Lung (tissue), 12 donors: Measurements from ENCODE around the gene THADA. TPM values are rescaled to one million over a fixed set of nuclear protein-coding genes. Genes with fewer than 3 reads are reported as not detected.

ENCODE experiments used
- ATAC-seq: fragments of 200-7000 bp; cut with Tn5 transposase; one replicate; pipeline ENCODE4 v1.9.1; 2020; ENCODE audit warnings: moderate number of reproducible peaks; ENCODE audit not compliant: insufficient read depth, low FRiP score
- DNase-seq, 3 donors: peaks; one replicate each; pipeline ENCODE4 v3.0.0-alpha.2; 2013 to 2017
- H3K27ac ChIP-seq, 2 donors: one replicate each; pipeline ENCODE4 v1.5.1; 2013; ENCODE audit warnings: mild to moderate bottlenecking in 2 of 2, moderate library complexity in 2 of 2, control low read depth in 1 of 2, inconsistent platforms in 1 of 2, low read depth in 1 of 2, low read length in 1 of 2
- H3K27me3 ChIP-seq, 3 donors: one replicate each; pipeline ENCODE4 v1.5.1; 2013; ENCODE audit warnings: low read length in 2 of 3; ENCODE audit not compliant: control insufficient read depth in 3 of 3, insufficient read depth in 3 of 3
- H3K36me3 ChIP-seq, 4 donors: one replicate each; pipeline ENCODE4 v1.5.1; 2013; ENCODE audit warnings: low read length in 4 of 4, mild to moderate bottlenecking in 1 of 4, moderate library complexity in 1 of 4; ENCODE audit not compliant: control insufficient read depth in 4 of 4, insufficient read depth in 4 of 4
- H3K4me1 ChIP-seq, 5 donors: one replicate each; pipeline ENCODE4 v1.5.1; 2013; ENCODE audit warnings: low read length in 5 of 5, mild to moderate bottlenecking in 2 of 5, moderate library complexity in 1 of 5; ENCODE audit not compliant: control insufficient read depth in 5 of 5, insufficient read depth in 5 of 5
- H3K4me3 ChIP-seq: one replicate; pipeline ENCODE4 v1.5.1; 2013; ENCODE audit warnings: mild to moderate bottlenecking, control low read depth, moderate library complexity
- H3K9ac ChIP-seq, 2 donors: one replicate each; pipeline ENCODE4 v1.5.1; 2013; ENCODE audit warnings: low read length in 2 of 2, control low read depth in 1 of 2; ENCODE audit not compliant: insufficient read depth in 1 of 2
- H3K9me3 ChIP-seq, 4 donors: one replicate each; pipeline ENCODE4 v1.5.1; 2013; ENCODE audit warnings: low read length in 3 of 4, mild to moderate bottlenecking in 1 of 4, moderate library complexity in 1 of 4; ENCODE audit not compliant: control insufficient read depth in 4 of 4, insufficient read depth in 3 of 4
- WGBS, 2 donors: extraction: QIAGEN DNeasy Blood & Tissue Kit; methylation state at CpG; one replicate each; pipeline ENCODE4 v1.1.7; 2013; 5-methylcytosine and 5-hydroxymethylcytosine counted together
- polyA plus RNA-seq, 2 donors: library from polyadenylated mRNA; stranded (reverse); fragments of 200-250 nt; gene quantifications; one replicate each; pipeline ENCODE4 v1.2.1, GENCODE V29; 2013
- total RNA-seq, 2 donors: library from RNA; depleted of rRNA in 1 of 2; stranded (reverse); fragments of >200 nt in 1 of 2; gene quantifications; one replicate each; pipeline ENCODE4 v1.2.1, GENCODE V29; 2014 to 2021
- TF ChIP-seq, protein P1 (sequence below): IDR thresholded peaks from 2 replicates; pipeline ENCODE4 v1.5.1; 2012; ENCODE audit warnings: mild to moderate bottlenecking; ENCODE audit errors: control extremely low read depth, extremely low read depth
- donor health status: control.
- donor health status: control.
- donor health status: Bipolar disorder and iron deficiency.
- donor health status: healthy.
- donor health status: DM: yes; HTN: yes; CAD: no.

THADA gene
- total and polyA plus RNA-seq, 4 donors: 11.3 to 72.5 (median 25.2) TPM

- Histone ChIP-seq H3K27me3 (no peaks in the 10 kb centered on the region), H3K4me1 (peaks cover 0 to 42% (median 24%) of the 10 kb centered on the region in 5 donors), H3K4me3 (no peak overlapping the region), H3K9me3 (no peaks in the 10 kb centered on the region), H3K27ac (no peak overlapping the region), H3K9ac (peak overlapping the region in 1 of 2 donors; percentile 24), H3K36me3 (no peaks in the 10 kb centered on the region)
- ATAC-seq (no peak), DNase-seq (peak in 2 of 3 donors; percentile 47 to 52)
- WGBS, 2 donors: 42 to 67% methylated on average over 5 of the region's 5 CpGs
- TF ChIP-seq, protein P1, sequence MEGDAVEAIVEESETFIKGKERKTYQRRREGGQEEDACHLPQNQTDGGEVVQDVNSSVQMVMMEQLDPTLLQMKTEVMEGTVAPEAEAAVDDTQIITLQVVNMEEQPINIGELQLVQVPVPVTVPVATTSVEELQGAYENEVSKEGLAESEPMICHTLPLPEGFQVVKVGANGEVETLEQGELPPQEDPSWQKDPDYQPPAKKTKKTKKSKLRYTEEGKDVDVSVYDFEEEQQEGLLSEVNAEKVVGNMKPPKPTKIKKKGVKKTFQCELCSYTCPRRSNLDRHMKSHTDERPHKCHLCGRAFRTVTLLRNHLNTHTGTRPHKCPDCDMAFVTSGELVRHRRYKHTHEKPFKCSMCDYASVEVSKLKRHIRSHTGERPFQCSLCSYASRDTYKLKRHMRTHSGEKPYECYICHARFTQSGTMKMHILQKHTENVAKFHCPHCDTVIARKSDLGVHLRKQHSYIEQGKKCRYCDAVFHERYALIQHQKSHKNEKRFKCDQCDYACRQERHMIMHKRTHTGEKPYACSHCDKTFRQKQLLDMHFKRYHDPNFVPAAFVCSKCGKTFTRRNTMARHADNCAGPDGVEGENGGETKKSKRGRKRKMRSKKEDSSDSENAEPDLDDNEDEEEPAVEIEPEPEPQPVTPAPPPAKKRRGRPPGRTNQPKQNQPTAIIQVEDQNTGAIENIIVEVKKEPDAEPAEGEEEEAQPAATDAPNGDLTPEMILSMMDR: no peak
Observed at GRCh38 chr2:43314299-43314927, 281.4 kb downstream of the THADA start.

DNA sequence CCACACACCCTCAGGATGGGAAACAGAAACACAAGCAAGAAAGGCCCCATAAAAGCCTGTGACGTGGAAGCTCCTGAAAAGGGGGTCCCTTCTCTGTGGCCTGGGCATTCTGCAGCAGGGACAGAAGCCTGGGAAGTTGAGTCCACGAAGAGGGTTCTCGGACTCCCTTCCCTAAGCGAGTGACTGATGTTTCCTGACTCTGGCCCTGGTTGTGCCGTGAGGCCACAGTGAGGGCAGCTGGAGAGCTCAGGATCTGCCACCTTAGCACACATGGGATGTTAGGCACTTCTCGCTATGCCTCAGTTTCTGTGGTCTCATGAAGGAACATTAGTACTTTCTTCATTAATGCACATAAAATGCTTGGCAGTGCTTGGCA is 282.2 kb downstream of the THADA start:
- H3K27me3 ChIP-seq: no peaks in the 10 kb centered on the region
- WGBS, 2 donors: 87 to 88% methylated on average over 6 of the region's 6 CpGs
- DNase-seq (no peak), ATAC-seq (no peak)
- H3K9ac ChIP-seq: no peak overlapping the region
- peaks cover 0 to 34% (median 18%) of the 10 kb centered on the region in 5 donors for H3K4me1 ChIP-seq
- H3K27ac ChIP-seq: peak overlapping the region in 1 of 2 donors; percentile 43
- no peaks in the 10 kb centered on the region for H3K9me3 ChIP-seq
- no peak overlapping the region for H3K4me3 ChIP-seq
- no peaks in the 10 kb centered on the region for H3K36me3 ChIP-seq
- TF ChIP-seq, protein P1: no peak

DNA sequence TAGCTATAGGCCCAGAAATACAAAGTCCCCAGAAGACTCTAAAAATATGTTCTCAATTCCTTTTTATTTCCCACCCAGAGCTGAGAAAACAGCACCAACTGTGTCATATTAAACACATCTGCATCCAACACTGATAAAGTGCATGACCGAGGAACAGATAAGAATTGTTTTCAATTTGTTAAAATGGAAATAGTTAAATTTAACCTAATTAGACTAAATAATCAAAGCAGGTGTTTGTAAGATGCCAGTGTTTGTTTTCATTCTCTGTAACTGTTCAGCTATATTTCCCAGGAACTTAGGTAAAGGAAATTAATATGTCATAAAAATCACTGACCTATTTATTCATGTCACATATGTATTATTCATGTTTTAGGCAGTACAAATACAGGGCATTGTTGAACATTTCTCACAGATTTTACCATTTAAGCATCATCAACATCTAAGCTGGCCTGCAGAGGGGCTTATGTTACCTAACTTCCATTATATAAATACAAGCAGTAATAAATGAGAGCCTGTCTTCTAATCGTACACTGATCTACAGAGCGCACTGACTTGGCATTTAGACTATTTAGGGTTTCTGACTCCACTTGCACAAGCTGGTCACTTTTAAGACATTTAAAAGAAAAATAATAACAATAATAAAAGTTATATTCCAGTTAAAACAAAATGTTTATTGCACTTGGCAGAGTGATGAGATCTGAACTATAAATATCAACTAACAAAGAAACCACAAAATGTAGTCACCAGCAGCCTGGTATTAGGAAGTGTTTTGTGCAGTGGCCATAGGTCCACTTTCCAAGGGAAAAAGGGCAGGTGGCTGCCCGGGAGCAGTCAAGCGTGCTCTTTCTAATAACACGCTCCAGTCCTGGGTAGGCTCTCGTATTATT is 282.8 kb downstream of the THADA start:
- Histone ChIP-seq H3K27me3 (no peaks in the 10 kb centered on the region), H3K9ac (peak overlapping the region in 1 of 2 donors; percentile 34), H3K27ac (peak overlapping the region in 1 of 2 donors; percentile 1), H3K4me3 (no peak overlapping the region), H3K36me3 (no peaks in the 10 kb centered on the region), H3K9me3 (no peaks in the 10 kb centered on the region), H3K4me1 (peaks cover 0 to 32% (median 17%) of the 10 kb centered on the region in 5 donors)
- 68 to 79% methylated on average over 7 of the region's 7 CpGs for WGBS, 2 donors
- TF ChIP-seq, protein P1: no peak
- ATAC-seq (no peak), DNase-seq (no peak)
